Testis (tissue), 3 donors: Measurements from ENCODE around the gene TMEM45B. TPM values are rescaled to one million over a fixed set of nuclear protein-coding genes. Genes with fewer than 3 reads are reported as not detected.

Experiments
- DNase-seq: peaks from one replicate; pipeline ENCODE4 v3.0.0-alpha.2; 2019
- H3K27ac ChIP-seq, 2 donors: fragments of 200-600 bp; sonication (generic); one replicate each; pipeline ENCODE4 v1.5.1; 2019
- H3K27me3 ChIP-seq: fragments of 200-600 bp; sonication (generic); one replicate; pipeline ENCODE4 v1.5.1; 2019
- H3K36me3 ChIP-seq: fragments of 200-600 bp; sonication (generic); one replicate; pipeline ENCODE4 v1.5.1; 2017; ENCODE audit warnings: low read depth; ENCODE audit errors: missing control alignments
- H3K4me1 ChIP-seq: fragments of 200-600 bp; sonication (generic); one replicate; pipeline ENCODE4 v1.5.1; 2019
- H3K4me3 ChIP-seq, 2 donors: fragments of 200-600 bp; sonication (generic); one replicate each; pipeline ENCODE4 v1.5.1; 2017 to 2019
- H3K9me3 ChIP-seq: fragments of 200-600 bp; sonication (generic); one replicate; pipeline ENCODE4 v1.5.1; 2017
- POLR2A ChIP-seq: fragments of 450-650 bp; IDR thresholded peaks from one replicate; pipeline ENCODE4 v1.6.1; 2017; ENCODE audit warnings: antibody characterized with exemption, mild to moderate bottlenecking, moderate library complexity
- WGBS, 2 donors: methylation state at CpG; one replicate each; pipeline ENCODE4 v1.1.5; 2018; 5-methylcytosine and 5-hydroxymethylcytosine counted together
- intact Hi-C: fragments of 100-400 bp; cut with DNase I; formaldehyde crosslinking; loops from one replicate; pipeline ENCODE4 v1.15.1; 2023; ENCODE audit warnings: low total_unique reads
- polyA plus RNA-seq: library from polyadenylated mRNA; stranded (reverse); fragments of 350-450 nt; fragmentation: Illumina TruSeq; extraction: RNeasy Lipid Tissue Mini Kit (QIAGEN cat#74804); gene quantifications from one replicate; pipeline ENCODE4 v1.2.3, GENCODE V29; 2014; ENCODE audit warnings: low read depth, low replicate concordance; ENCODE audit not compliant: insufficient read depth
- small RNA-seq, 2 donors: library from RNA; depleted of rRNA; stranded (forward); fragments of <200 nt; gene quantifications; one replicate each; pipeline ENCODE3, GENCODE V24; 2016
- total RNA-seq, 2 donors: library from RNA; depleted of rRNA; stranded (reverse); fragments of >200 nt; gene quantifications; one replicate each; pipeline ENCODE4 v1.2.3, GENCODE V29; 2016
- TF ChIP-seq, protein P1 (sequence below), 3 experiments: fragments of 450-650 bp in 2 of 3; fragments of 200-600 bp in 1 of 3; sonication (generic) in 1 of 3; IDR thresholded peaks; one replicate each; pipeline ENCODE4 v1.5.1; 2016 to 2019; ENCODE audit warnings: antibody characterized with exemption in 3 of 3, mild to moderate bottlenecking in 2 of 3, moderate library complexity in 1 of 3

TMEM45B gene
- total and polyA plus RNA-seq, 3 donors from 2014 or later: 0.12 to 0.54 TPM; not detected in 1

DNA sequence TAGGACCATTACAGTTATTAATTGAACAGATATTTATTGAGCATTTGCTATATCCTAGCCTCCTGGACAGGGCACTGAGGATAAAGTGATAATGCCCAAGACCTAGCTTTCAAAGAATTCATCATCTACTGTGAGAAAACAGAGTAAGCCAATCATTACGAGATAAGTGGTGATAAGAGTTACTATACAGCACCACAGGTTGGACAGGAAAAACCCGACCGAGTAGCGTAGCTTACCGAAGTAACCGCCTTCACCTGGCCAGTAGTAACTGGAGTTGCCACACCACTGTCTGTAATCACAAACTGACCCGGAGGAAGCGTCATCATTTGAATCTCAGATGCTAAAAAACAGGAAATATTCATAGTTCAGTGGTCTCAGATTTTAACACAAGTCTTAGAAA lies 89.8 kb downstream of the TMEM45B start:
- Histone ChIP-seq H3K4me1 (no peaks in the 10 kb centered on the region), H3K4me3 (no peak overlapping the region), H3K27ac (no peak overlapping the region), H3K36me3 (no peaks in the 10 kb centered on the region), H3K9me3 (no peaks in the 10 kb centered on the region), H3K27me3 (no peaks in the 10 kb centered on the region)
- intact Hi-C loops: no loop called here
- no peak for DNase-seq
- TF ChIP-seq POLR2A: no peak
- TF ChIP-seq, protein P1, sequence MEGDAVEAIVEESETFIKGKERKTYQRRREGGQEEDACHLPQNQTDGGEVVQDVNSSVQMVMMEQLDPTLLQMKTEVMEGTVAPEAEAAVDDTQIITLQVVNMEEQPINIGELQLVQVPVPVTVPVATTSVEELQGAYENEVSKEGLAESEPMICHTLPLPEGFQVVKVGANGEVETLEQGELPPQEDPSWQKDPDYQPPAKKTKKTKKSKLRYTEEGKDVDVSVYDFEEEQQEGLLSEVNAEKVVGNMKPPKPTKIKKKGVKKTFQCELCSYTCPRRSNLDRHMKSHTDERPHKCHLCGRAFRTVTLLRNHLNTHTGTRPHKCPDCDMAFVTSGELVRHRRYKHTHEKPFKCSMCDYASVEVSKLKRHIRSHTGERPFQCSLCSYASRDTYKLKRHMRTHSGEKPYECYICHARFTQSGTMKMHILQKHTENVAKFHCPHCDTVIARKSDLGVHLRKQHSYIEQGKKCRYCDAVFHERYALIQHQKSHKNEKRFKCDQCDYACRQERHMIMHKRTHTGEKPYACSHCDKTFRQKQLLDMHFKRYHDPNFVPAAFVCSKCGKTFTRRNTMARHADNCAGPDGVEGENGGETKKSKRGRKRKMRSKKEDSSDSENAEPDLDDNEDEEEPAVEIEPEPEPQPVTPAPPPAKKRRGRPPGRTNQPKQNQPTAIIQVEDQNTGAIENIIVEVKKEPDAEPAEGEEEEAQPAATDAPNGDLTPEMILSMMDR (IDR thresholded peaks at IDR 0.05): no peak
- 94 to 96% methylated on average over 8 of the region's 8 CpGs for WGBS, 2 donors

Small RNA genes within 50 kb of the gene (small RNA-seq; reads per million reads assigned to genes)
- gene AP003327.1: 0 reads per million in 2 donors

Other genes with a start within 250 kb of the TMEM45B start
- gene NFRKB, start 79.7 kb downstream of the TMEM45B start, total RNA-seq: 10 to 100 TPM; 61.2 to 81.3 TPM
- 48.1 TPM for gene NFRKB, start 79.7 kb downstream of the TMEM45B start, polyA plus RNA-seq
- 10 to 100 TPM in 1 of 2 donors, 1 to 10 TPM in 1; 9.2 to 14.7 TPM for gene PRDM10, start 187.0 kb downstream of the TMEM45B start, total RNA-seq
- 4.9 TPM for gene PRDM10, start 187.0 kb downstream of the TMEM45B start, polyA plus RNA-seq